COR-L47 (cell line): ENCODE data around the gene TRIM68.

Source experiments
- DNase-seq: peaks from one replicate; lab custom pipeline; 2025; lab: John Stamatoyannopoulos, UW

TRIM68 gene, protein sequence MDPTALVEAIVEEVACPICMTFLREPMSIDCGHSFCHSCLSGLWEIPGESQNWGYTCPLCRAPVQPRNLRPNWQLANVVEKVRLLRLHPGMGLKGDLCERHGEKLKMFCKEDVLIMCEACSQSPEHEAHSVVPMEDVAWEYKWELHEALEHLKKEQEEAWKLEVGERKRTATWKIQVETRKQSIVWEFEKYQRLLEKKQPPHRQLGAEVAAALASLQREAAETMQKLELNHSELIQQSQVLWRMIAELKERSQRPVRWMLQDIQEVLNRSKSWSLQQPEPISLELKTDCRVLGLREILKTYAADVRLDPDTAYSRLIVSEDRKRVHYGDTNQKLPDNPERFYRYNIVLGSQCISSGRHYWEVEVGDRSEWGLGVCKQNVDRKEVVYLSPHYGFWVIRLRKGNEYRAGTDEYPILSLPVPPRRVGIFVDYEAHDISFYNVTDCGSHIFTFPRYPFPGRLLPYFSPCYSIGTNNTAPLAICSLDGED

DNA sequence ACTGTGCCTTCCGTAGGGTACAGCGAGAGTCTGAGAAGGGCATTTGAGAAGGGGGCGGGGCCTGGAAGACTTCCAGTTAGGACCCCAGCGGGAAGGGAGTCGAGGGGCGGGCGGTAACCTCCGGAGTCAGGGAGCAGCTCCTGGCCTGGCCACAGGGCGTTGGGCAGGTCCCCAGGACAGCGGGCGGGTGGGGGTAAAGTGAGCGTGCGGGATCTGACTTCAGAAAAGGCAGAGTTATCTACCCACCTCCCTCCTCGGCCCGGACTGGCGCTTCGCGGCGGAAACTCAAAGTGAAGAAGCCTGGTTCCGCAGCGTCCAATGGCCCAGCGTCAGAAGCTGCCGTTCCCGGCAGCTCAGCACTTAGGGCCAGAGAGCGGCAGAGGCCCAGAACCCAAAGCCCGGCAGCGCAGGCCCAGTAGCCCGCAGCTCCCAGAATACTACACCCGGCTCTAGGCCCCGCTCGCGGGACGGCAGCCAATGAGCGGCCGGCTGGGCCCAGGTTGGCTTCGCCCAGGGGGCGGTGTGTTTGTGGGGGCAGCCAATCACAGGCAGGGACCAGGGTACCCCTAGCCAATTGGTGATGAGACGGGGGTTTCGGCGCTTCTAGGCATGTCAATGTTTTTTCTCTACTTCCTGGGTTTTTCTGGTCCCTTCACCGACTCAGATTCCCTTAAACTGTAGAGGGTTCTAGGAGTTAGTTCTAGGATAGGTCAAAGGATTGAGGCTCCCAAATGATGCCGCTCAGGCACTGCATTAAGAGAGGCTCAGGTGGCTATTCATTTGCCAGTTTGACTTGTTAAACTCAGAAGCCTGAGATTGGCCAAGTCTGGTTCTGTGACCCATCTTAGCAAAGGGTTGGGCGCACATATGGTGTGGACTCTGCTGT is at the start of gene TRIM68:
TSS of gene TRIM68 (minus strand) at position 451 of the 886 bp plus-strand sequence. CDS start 2,727 bp downstream, outside the sequence.
- peak; percentile 90 for DNase-seq

- no peak for DNase-seq
Measured at GRCh38 chr11:4654635-4655369, 46.8 kb upstream of the TRIM68 start.

DNA sequence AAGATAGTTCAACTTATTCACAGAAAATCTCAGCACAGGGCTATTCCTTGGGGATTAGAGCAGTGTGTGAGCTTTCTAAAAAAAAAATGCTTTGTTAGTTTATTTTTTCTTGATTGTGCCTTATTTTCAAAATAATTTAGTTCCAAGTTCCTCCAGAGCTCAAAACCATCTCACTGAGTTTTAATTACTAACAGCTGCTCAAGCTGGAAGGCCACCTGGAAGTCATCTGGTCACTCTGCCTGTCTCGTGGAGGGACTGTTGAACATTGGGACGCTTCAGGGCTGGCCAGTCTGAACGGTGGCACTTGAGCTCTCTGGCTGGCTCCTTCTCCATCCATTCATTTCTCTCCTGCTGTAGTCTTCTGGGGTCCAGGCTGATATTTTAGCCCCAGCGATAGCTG is 39.7 kb upstream of the TRIM68 start:
- no peak for DNase-seq

- DNase-seq, result no peak
Measured at GRCh38 chr11:4645974-4646373, 37.9 kb upstream of the TRIM68 start.

- DNase-seq, result no peak
Measured at GRCh38 chr11:4644233-4644632, 36.2 kb upstream of the TRIM68 start.

GRCh38 chr11:4643682-4644081 is 35.7 kb upstream of the TRIM68 start, which contains the start of gene OR51E1:
OR51E1 (plus strand) TSS chr11:4643982; CDS start chr11:4652527, 8,545 bp downstream.
- DNase-seq, result no peak

DNA sequence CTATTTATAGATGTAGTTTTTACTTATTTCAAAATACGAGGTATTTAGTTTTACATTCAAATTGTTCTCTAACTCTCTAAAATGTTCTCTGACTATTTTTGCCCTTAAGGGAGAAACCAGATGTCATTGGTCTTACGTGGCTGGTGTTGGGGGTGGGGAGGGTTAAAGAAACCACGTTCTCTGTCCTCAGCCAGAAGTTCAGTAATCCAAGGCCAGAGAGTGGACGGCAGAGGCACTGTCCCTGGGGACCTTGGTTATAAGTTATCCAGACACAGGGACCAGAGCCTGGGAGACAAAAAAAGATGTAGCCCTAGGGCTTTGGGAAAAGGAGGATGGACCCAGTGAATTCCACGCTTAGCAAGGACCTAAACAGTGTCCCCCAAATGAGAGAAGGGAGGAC is 35.0 kb upstream of the TRIM68 start:
- DNase-seq, result no peak

DNA sequence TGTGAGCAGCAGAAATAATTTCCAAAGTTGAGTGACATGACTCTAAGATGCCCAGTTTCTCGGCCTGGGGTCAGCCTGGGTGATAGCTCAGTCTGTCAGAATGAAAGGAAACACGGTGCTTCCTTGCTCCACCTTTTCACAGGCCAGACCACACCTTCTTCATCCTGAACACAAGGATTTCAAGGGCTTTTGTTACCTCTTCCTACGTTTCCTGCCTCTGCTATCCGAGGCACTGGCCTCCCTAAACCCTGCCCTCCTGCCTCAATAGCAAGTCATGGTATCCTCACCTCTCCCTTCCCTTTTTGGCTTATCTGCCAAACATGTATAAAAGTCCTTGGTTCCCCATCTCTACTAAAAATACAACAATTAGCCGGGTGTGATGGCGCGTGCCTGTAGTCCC is 34.0 kb upstream of the TRIM68 start:
- no peak for DNase-seq

DNA sequence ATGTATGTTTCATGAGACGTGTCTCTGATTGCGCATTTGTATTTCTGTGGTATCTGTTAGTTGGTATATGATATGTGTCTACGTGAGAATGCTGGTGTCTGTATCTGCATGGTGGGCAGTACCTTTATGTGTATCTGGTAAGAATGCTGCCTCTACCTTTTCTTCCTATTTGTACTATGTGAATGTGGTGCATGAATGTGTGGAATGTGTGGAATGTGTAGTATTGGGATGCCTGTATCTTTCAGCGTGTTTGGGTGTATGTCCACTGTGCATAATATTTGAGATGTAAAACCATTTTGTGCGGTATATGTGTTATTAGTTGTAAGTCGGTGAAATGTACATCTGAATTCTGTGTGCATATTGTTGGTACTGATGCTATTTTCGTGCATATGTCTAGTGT is 33.5 kb upstream of the TRIM68 start:
- no peak for DNase-seq

GRCh38 chr11:4639931-4640330 is 31.9 kb upstream of the TRIM68 start:
- no peak for DNase-seq

GRCh38 chr11:4637662-4638047 is 29.6 kb upstream of the TRIM68 start:
- DNase-seq, result no peak

DNA sequence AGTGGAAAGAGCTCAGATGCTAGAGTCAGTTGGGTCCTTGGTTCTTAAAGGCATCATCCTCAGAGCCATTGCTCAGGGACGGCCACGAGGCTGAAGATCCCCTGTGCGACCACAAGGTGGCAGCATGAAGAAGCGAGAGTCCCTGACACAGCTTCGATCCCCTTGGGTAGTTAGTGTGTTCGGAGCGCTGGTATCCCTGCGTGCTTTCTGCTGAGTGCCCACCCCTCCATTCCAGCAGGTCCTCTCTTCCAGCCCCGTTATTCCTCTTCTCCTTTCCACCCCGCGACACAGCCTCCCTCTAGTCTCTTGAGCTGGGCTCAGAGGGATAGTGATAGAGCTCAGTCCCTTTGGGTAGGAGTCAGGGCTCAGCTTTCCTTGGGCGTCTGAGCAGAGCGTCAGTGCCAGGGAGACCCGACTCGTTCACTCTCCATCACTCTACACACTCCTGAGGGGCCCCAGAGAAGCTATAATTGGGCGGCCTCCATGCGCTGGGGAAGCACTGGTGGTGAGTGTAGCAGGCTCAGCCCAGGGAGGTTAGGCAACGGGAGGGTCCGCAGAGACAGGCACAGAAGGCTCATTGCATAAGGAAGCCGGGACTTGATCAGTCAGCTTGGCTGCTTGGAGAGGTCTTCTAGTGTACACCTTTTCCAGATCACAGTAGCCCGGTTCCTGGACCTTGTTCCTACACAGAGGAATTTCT is 29.1 kb upstream of the TRIM68 start, which contains the start of gene OR51D1:
TSS of gene OR51D1 (plus strand) at position 516 of the 700 bp plus-strand sequence. CDS start 2,314 bp downstream, outside the sequence.
- peak; percentile 62 for DNase-seq

GRCh38 chr11:4636136-4636535 is 28.1 kb upstream of the TRIM68 start:
- no peak for DNase-seq

- DNase-seq, result peak; percentile 76
Measured at GRCh38 chr11:4626207-4627099, 18.4 kb upstream of the TRIM68 start.

DNA sequence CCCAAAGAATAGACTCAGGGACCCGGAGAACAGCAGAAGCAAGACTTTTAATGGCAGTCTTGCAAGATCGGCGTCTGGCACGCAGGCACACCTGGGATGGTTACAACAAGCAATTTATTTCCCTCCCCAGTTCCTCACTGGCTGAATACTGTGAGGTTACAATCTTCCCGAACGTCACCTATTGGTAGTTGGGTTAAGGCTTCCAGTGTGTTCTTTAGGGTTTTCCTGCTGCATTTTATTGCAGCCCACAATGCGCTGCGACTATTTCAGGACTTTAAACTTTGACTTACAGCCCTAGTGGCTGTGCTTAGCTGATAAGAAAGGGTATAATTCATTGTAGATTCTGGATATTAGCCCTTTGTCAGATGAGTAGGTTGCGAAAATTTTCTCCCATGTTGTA is 11.5 kb upstream of the TRIM68 start:
- no peak for DNase-seq

- no peak for DNase-seq
Measured at GRCh38 chr11:4615856-4616444, 7.9 kb upstream of the TRIM68 start.

- DNase-seq, result no peak
Measured at GRCh38 chr11:4611986-4612385, 4.0 kb upstream of the TRIM68 start.

- no peak for DNase-seq
Measured at GRCh38 chr11:4610258-4610935, 2.4 kb upstream of the TRIM68 start.

DNA sequence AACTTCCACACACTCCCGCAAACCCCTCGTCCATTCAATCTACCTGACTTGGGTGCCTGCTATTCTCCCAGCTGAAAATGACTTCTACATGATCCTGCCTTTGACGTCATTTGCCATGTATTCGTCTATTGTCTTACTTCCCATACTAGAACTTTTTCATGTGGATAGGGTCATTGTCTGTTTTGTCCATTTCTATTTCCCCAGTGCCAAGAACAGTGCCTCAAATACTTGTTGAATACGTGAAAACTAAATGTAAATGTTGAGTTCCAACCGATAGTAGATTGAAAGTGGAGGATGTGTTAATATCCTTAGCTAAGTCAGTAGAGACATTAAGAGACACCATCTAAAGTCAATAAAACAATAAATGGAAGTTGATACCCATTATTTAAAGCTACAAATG is 935 bp downstream of the TRIM68 start:
- no peak for DNase-seq
